UCSD-AML1 (cell line): Measurements from ENCODE around the gene MPZ.
"Not testable (repeated sequence)": the region's sequence is repeated elsewhere in the genome, so short reads cannot be mapped to it uniquely, and the experiment has no call there.

ENCODE experiments used
- DNase-seq: peaks from one replicate; lab custom pipeline; 2025; ENCODE audit not compliant: unreplicated experiment; lab: John Stamatoyannopoulos, UW

The MPZ gene

GRCh38 chr1:161309868-161310267 is at the start of gene MPZ:
MPZ (minus strand) TSS chr1:161309968; CDS start chr1:161309905, 63 bp downstream.
- no peak for DNase-seq

- DNase-seq = no peak
Observed at GRCh38 chr1:161359291-161359690, 49.5 kb upstream of the MPZ start.

GRCh38 chr1:161357073-161357472 is 47.3 kb upstream of the MPZ start:
- no peak for DNase-seq

GRCh38 chr1:161351482-161351881 is 41.7 kb upstream of the MPZ start:
- DNase-seq = no peak

GRCh38 chr1:161350671-161351070 is 40.9 kb upstream of the MPZ start:
- DNase-seq = no peak

- no peak for DNase-seq
Observed at GRCh38 chr1:161342821-161343220, 33.1 kb upstream of the MPZ start.

- DNase-seq = no peak
Observed at GRCh38 chr1:161342177-161342576, 32.4 kb upstream of the MPZ start.

- no peak for DNase-seq
Observed at GRCh38 chr1:161335796-161336195, 26.0 kb upstream of the MPZ start.

GRCh38 chr1:161333166-161333565 is 23.4 kb upstream of the MPZ start:
- no peak for DNase-seq

GRCh38 chr1:161330346-161330745 is 20.6 kb upstream of the MPZ start:
- no peak for DNase-seq

- no peak for DNase-seq
Observed at GRCh38 chr1:161324020-161324419, 14.3 kb upstream of the MPZ start.

- DNase-seq = not testable (repeated sequence)
Observed at GRCh38 chr1:161315841-161316674, 6.3 kb upstream of the MPZ start.

- peak; percentile 90 for DNase-seq
Observed at GRCh38 chr1:161314201-161314981, 4.6 kb upstream of the MPZ start, which contains the start of gene SDHC. SDHC (plus strand) TSS chr1:161314381; CDS start chr1:161314406, 25 bp downstream.

- DNase-seq = no peak
Observed at GRCh38 chr1:161313554-161314200, 3.9 kb upstream of the MPZ start.

- DNase-seq = no peak
Observed at GRCh38 chr1:161311595-161312181, 1.9 kb upstream of the MPZ start.

GRCh38 chr1:161307892-161308638 is 1.7 kb downstream of the MPZ start:
- no peak for DNase-seq

GRCh38 chr1:161307230-161307768 is 2.5 kb downstream of the MPZ start:
- peak; percentile 18 for DNase-seq

- peak; percentile 86 for DNase-seq
Observed at GRCh38 chr1:161305867-161306519, 3.8 kb downstream of the MPZ start.
